ENCODE data around the gene CDK6.

The CDK6 gene

DNA sequence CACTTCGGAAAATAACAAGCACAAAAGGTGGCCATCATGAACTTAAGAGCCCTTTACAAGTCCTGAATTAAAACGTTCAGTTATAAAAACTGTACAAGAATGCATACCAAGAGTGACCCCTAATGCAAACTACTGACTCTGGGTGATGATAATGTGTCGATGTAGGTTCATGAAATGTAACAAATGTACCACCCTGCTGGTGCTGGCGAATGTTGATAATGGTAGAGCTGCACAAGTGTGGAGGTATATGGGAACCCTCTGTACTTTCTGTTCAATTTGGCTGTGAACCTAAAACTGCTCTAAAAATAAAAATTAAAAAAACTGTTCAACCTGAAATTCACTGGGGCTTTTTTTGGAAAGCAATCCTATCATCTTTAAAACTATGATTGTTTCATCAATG is 249.5 kb downstream of the CDK6 start:
- no peak for DNase-seq (ENCODE audit: low read depth)

DNA sequence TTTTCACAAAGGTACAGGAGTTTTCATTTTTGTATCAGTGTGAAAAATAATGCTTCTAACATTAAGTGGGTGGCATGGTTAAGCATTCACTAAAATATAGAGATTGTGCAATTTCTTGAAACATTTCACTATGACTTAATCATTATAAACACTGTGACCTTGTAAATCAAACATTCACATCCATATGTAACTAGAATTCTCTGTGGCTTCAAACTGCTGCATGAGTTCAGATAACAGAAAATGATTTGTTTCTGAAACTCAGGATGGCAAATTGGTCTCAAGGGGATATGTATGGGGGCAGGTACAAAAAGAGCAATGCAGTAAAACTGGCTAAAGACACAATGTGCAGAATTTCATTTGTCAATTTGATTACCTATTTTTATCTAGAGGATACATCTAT is 250.0 kb downstream of the CDK6 start:
- DNase-seq (ENCODE audit: low read depth) = no peak

DNA sequence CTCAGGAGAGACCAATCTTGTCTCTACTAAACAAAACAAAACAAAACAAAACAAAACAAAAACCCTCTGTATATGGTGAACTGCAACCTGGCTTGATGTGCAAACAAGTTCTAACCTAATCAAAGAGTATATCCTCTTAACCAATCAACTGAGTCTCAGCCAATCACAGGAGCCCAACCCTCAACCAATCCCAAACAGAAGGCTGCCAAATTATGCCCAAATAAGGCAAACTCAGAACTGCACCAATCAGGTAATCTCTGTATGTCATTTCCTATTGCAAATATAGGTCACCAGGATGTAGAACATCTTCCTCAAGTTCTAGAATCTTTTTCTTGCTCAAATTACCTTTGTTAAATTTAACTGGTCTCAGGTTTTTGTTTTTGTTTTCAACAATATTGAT is 251.4 kb downstream of the CDK6 start:
- DNase-seq (ENCODE audit: low read depth) = no peak

DNA sequence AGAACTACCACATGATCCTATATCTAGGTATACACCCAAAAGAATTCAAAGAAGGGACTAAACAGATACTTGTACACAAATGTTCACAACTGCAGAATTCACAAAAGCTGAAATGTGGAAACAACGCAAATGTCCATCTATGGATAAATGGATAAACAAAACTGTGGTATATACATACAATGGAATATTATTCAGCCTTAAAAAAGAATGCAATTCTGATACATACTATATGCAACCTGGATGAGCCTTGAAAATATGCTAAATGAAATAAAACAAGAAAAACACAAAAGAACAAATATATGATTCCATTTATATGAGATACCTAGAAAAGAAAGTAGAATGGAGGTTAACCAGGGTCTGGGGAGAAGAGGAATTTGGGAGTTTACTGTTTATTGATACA is 253.4 kb downstream of the CDK6 start:
- DNase-seq (ENCODE audit: low read depth) = no peak

DNA sequence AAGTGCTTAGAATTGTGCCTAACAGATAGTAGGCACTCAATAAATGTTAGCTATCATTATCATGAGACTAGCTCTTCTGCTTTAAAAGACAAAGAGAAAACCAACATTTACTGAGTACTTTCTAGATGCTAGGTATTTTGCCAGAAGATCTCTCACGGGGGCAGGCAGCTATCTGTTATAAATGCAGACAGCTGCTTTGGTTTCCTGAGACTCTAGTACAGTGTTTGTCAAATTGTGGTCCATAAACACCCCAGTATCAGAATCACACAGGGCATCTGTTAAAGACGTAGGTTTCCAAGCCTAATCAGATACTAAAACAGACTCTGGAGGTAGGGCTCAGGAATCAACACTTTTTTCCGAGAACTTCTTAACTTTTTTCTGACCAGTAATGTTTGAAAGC is 260.1 kb downstream of the CDK6 start:
- DNase-seq (ENCODE audit: low read depth) = no peak

DNA sequence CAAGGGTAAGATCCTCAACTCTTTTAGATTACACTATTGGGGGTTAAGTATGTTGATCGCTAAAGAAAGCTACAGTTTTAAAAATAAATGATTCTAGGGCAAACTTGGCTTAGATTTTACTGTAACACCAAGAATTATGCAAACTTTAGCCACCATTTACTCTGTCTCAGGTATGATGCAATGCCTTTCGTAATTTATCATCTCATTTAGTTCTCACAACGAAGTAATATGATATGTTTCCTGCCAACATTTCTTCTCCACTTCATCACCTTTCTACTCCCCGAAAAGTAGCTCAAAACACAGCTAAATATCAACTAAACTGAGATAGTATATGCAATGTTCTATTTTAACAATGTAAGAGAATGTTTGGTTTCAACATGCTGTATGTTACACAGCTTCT is 267.2 kb downstream of the CDK6 start:
- no peak for DNase-seq (ENCODE audit: low read depth)

DNA sequence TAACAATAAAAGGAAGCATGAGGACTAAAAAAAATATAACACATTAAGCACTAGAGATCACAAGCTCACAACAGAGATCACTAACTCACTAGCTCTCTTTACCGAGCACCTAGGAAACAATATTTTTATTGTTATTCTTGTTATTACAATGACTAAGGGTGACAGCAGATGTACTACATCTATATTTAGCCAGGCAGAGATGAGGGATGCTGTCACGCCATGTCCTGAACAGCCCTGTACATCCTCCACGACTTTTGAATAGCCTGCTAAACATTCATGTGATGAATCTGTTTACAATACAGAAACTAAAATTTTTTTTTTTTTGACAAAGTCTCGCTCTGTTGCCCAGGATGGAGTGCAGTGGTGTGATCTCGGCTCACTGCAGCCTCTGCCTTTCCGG is 268.9 kb downstream of the CDK6 start:
- no peak for DNase-seq (ENCODE audit: low read depth)

DNA sequence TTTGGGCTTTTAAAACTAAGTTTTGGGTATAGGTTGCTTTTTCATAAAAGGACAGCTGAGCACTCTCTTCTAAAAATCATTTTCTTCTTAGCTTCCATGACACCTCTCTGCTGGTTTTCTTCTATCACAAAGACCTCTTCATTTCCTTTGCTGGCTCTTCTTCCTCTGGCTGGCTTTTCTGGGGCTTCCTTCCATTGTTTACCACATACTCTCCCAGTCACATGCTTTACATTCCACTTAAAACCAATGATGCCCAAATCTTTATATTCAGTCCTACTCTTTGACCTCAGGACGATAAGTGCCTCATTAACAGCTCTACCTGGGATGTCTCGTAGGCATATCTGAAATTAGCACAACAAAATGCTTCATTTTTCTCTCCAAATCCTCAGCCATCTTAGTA is 273.0 kb downstream of the CDK6 start:
- no peak for DNase-seq (ENCODE audit: low read depth)

DNA sequence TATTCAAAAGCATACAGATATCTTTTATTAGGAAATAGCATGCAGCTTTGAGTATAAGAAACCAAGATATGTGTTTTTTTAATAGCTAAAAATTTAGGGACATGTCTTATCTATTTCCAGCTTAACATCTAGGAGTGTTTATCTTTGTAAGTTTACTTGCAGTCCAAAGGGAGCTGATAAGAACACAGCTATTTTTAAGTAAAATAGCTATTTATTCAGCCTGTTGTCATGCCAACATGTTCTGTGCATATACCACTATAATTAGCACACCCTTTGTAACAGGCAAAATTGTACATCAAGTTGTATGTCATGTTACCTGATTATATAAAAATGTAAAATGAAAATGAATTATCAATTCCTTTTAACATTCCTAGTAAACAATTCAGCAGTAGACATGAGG is 275.8 kb downstream of the CDK6 start:
- no peak for DNase-seq (ENCODE audit: low read depth)

DNA sequence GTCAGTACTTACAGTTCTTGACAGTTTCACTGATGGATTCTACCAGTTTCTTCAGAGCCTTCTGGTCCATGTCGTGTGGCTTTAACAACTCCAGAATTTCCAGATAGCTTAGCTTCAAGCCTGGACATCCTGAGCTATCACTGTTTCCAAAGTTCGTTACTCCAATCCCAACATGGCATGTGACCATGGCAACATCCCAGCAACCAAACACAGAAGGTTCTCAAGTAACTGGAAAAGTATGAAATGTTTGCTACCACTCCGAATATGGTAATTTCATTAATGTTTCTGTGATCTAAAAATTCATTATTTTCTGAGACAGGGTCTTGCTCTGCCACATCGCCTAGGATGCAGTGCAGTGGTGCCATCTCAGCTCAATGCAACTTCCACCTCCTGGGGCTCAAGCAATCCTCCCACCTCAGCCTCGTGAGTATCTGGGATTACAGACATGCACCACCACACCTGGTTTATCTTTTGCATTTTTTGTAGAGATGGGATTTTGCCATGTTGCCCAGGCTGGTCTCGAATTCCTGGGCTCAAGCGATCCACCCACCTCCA is 278.5 kb downstream of the CDK6 start:
- no peak for DNase-seq (ENCODE audit: low read depth)

DNA sequence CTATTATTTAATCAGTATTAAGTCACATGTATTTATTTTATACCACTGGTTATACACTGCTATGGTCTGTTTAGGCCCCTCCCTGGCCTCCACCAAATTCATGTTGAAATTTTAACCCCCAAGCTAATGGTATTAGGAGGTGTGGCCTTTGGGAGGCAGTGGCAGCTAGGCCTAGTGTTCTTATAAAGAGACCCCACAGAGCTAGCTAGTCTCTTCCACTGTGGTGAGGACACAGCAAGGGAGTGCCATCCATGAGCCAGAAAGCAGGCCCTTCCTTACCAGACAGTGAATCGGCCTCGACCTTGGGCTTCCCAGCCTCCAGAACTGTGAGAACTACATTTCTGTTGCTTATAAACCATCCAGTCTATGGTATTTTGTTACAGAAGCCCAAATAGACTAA is 279.1 kb downstream of the CDK6 start:
- no peak for DNase-seq (ENCODE audit: low read depth)
